Effector memory CD8-positive, alpha-beta T cell (primary cell): Measurements from ENCODE around the gene SEC24C.
"Not testable (repeated sequence)": the region's sequence is repeated elsewhere in the genome, so short reads cannot be mapped to it uniquely, and the experiment has no call there.

Source experiments
- ATAC-seq: fragments of 150-1000 bp; cut with Tn5 transposase; replicated peaks from 2 replicates; pipeline ENCODE4 v1.10.0; 2021; ENCODE audit warnings: mild to moderate bottlenecking, moderate library complexity
- DNase-seq, 3 experiments: peaks; one replicate each; pipeline ENCODE4 v3.0.0; 2021
- H3K27ac Mint-ChIP-seq, 2 donors: one replicate each; pipeline ENCODE4 v1.8.0; 2022; ENCODE audit warnings: mild to moderate bottlenecking in 2 of 2, mixed read lengths in 2 of 2, moderate library complexity in 2 of 2
- H3K27me3 Mint-ChIP-seq, 2 donors: one replicate each; pipeline ENCODE4 v1.8.0; 2022; ENCODE audit warnings: mixed read lengths in 2 of 2
- H3K36me3 Mint-ChIP-seq: one replicate; pipeline ENCODE4 v1.8.0; 2022; ENCODE audit warnings: mild to moderate bottlenecking, moderate library complexity, mixed read lengths; ENCODE audit not compliant: insufficient read depth
- H3K4me1 Mint-ChIP-seq, 2 donors: one replicate each; pipeline ENCODE4 v1.8.0; 2022; ENCODE audit warnings: low read depth in 2 of 2, mixed read lengths in 2 of 2
- H3K4me3 Mint-ChIP-seq, 2 donors: one replicate each; pipeline ENCODE4 v1.8.0; 2022; ENCODE audit warnings: mild to moderate bottlenecking in 2 of 2, mixed read lengths in 2 of 2, moderate library complexity in 2 of 2
- H3K9me3 Mint-ChIP-seq, 2 donors: one replicate each; pipeline ENCODE4 v1.8.0; 2022; ENCODE audit warnings: mixed read lengths in 2 of 2

Gene SEC24C

GRCh38 chr10:73716251-73716650 is 27.9 kb upstream of the SEC24C start:
- Mint-ChIP-seq H3K27me3 (no peaks in the 10 kb centered on the region), H3K27ac (no peak overlapping the region), H3K4me1 (no peaks in the 10 kb centered on the region), H3K4me3 (no peak overlapping the region), H3K9me3 (no peaks in the 10 kb centered on the region), H3K36me3 (peaks cover 59% of the 10 kb centered on the region)
- ATAC-seq (no peak), DNase-seq (no peak)

- Mint-ChIP-seq H3K27ac (peak overlapping the region in 1 of 2 donors; percentile 59), H3K9me3 (no peaks in the 10 kb centered on the region)
Measured at GRCh38 chr10:73717556-73717955, 26.6 kb upstream of the SEC24C start.

GRCh38 chr10:73720561-73720960 is 23.6 kb upstream of the SEC24C start:
- DNase-seq, H3K9me3 Mint-ChIP-seq, H3K27me3 Mint-ChIP-seq, H3K4me1 Mint-ChIP-seq, H3K27ac Mint-ChIP-seq, H3K4me3 Mint-ChIP-seq, ATAC-seq: not testable (repeated sequence)
- peaks cover 73% of the 10 kb centered on the region for H3K36me3 Mint-ChIP-seq

More at GRCh38 chr10:73717556-73717955, 26.6 kb upstream of the SEC24C start:
- peaks cover 59% of the 10 kb centered on the region for H3K36me3 Mint-ChIP-seq
- DNase-seq (no peak), ATAC-seq (no peak)
- no peak overlapping the region for H3K4me3 Mint-ChIP-seq
- no peaks in the 10 kb centered on the region for H3K4me1 Mint-ChIP-seq
- H3K27me3 Mint-ChIP-seq: no peaks in the 10 kb centered on the region

GRCh38 chr10:73723516-73723915 is 20.7 kb upstream of the SEC24C start:
- H3K9me3 Mint-ChIP-seq: no peaks in the 10 kb centered on the region
- H3K36me3 Mint-ChIP-seq: peaks cover 63% of the 10 kb centered on the region
- H3K4me3 Mint-ChIP-seq: no peak overlapping the region
- ATAC-seq: no peak
- no peaks in the 10 kb centered on the region for H3K4me1 Mint-ChIP-seq
- no peak overlapping the region for H3K27ac Mint-ChIP-seq
- no peaks in the 10 kb centered on the region for H3K27me3 Mint-ChIP-seq
- DNase-seq: no peak

- H3K27ac Mint-ChIP-seq: peak overlapping the region; percentile 89 to 95
- ATAC-seq: peak; percentile 42
- peaks cover 40% of the 10 kb centered on the region for H3K36me3 Mint-ChIP-seq
- H3K9me3 Mint-ChIP-seq, H3K27me3 Mint-ChIP-seq: not testable (repeated sequence)
- peaks cover 8 to 13% of the 10 kb centered on the region in 2 donors for H3K4me1 Mint-ChIP-seq
- peak in 2 of 3 experiments; percentile 11 to 18 for DNase-seq
- peak overlapping the region; percentile 97 to 98 for H3K4me3 Mint-ChIP-seq
Measured at GRCh38 chr10:73729781-73730152, 14.4 kb upstream of the SEC24C start.

- H3K9me3 Mint-ChIP-seq: no peaks in the 10 kb centered on the region
- peak overlapping the region; percentile 89 to 95 for H3K27ac Mint-ChIP-seq
- peak overlapping the region; percentile 97 to 98 for H3K4me3 Mint-ChIP-seq
- no peaks in the 10 kb centered on the region for H3K27me3 Mint-ChIP-seq
- peaks cover 12 to 14% of the 10 kb centered on the region in 2 donors for H3K4me1 Mint-ChIP-seq
- H3K36me3 Mint-ChIP-seq: peaks cover 37% of the 10 kb centered on the region
- ATAC-seq (peak; percentile 90), DNase-seq (peak; percentile 89 to 96 (median 91))
Measured at GRCh38 chr10:73730153-73730906, 13.8 kb upstream of the SEC24C start.

GRCh38 chr10:73731588-73732375 is 12.4 kb upstream of the SEC24C start:
- no peak for ATAC-seq
- no peak for DNase-seq
- Mint-ChIP-seq H3K4me1 (peaks cover 12 to 14% of the 10 kb centered on the region in 2 donors), H3K27me3 (no peaks in the 10 kb centered on the region), H3K9me3 (no peaks in the 10 kb centered on the region), H3K36me3 (peaks cover 36% of the 10 kb centered on the region), H3K4me3 (peak overlapping the region in 1 of 2 donors; percentile 61), H3K27ac (no peak overlapping the region)

GRCh38 chr10:73732426-73732825 is 11.7 kb upstream of the SEC24C start:
- Mint-ChIP-seq H3K27ac (no peak overlapping the region), H3K4me3 (peak overlapping the region in 1 of 2 donors; percentile 61), H3K36me3 (peaks cover 38% of the 10 kb centered on the region), H3K27me3 (no peaks in the 10 kb centered on the region), H3K9me3 (no peaks in the 10 kb centered on the region), H3K4me1 (peaks cover 12 to 14% of the 10 kb centered on the region in 2 donors)
- DNase-seq (no peak), ATAC-seq (no peak)

DNA sequence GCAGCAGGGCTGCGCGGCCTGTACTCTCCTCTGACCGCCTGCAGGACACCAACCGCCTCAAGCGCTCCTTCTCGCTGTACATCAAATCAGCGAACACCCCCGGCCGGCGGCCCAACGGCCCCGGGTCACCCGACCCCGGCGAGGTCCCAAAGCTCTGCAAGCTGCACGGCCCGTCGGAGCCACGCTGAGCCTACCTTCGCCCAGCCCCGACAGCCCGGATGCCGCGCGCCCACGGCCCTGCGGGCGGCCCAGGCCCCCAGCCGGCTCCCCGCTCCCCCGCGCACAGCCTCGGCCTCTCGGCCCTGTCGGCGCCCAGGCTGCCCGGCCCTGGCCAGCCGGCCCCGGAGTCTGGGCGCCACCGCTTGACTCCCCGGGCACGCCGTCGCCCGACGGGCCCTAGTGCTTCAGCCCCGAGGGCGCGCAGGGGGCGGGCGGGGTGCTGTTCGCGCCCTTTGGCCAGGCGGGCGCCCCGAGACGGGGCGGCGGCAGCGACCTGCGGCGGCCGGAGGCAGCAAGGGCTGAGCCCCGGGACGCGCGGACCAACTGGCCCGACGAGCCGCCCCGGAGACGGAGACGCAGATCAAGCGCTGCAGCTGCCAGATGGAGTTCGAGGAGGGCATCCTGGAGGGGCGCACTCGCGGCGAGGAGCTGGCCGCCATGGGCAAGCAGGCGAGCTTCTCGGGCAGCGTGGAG is 11.1 kb upstream of the SEC24C start:
- peaks cover 12 to 14% of the 10 kb centered on the region in 2 donors for H3K4me1 Mint-ChIP-seq
- no peak overlapping the region for H3K4me3 Mint-ChIP-seq
- no peak overlapping the region for H3K27ac Mint-ChIP-seq
- H3K27me3 Mint-ChIP-seq: no peaks in the 10 kb centered on the region
- DNase-seq (no peak), ATAC-seq (no peak)
- peaks cover 42% of the 10 kb centered on the region for H3K36me3 Mint-ChIP-seq
- no peaks in the 10 kb centered on the region for H3K9me3 Mint-ChIP-seq

GRCh38 chr10:73734028-73734720 is 10.0 kb upstream of the SEC24C start:
- H3K27me3 Mint-ChIP-seq: no peaks in the 10 kb centered on the region
- no peak for DNase-seq
- H3K36me3 Mint-ChIP-seq: peaks cover 47% of the 10 kb centered on the region
- no peaks in the 10 kb centered on the region for H3K9me3 Mint-ChIP-seq
- peaks cover 12 to 14% of the 10 kb centered on the region in 2 donors for H3K4me1 Mint-ChIP-seq
- peak overlapping the region in 1 of 2 donors; percentile 38 for H3K27ac Mint-ChIP-seq
- H3K4me3 Mint-ChIP-seq: no peak overlapping the region
- ATAC-seq: no peak

DNA sequence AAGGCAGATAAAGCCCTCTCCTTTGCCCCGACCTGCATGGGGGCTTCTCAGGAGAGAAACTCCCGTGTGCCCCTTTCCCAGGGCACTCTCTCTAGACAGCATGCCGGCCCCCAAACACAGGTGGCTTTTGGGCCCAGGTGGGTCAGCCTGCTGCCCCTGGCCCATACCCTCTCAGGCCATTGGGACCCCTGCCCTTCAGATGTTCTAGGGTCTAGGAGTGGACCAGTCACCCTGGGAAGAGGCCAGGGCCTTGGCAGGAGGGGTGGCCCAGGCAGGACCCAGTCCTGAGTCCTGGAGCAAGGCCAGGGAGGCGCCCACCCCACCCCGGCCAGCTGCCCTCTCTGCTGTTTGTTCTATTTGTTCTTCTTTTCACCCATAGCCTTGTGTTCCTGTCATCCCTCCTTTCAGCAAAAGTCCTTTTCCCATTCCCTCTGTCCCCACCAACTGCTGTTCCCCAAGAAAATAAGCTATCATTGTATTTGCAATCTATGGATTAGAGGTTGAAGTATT is 9.3 kb upstream of the SEC24C start:
- no peak for DNase-seq
- Mint-ChIP-seq H3K36me3 (peaks cover 45% of the 10 kb centered on the region), H3K27me3 (no peaks in the 10 kb centered on the region), H3K27ac (no peak overlapping the region), H3K4me3 (no peak overlapping the region), H3K9me3 (no peaks in the 10 kb centered on the region), H3K4me1 (peaks cover 8 to 11% of the 10 kb centered on the region in 2 donors)
- no peak for ATAC-seq

GRCh38 chr10:73740501-73741254 is 3.5 kb upstream of the SEC24C start:
- not testable (repeated sequence) for H3K4me3 Mint-ChIP-seq, DNase-seq, H3K9me3 Mint-ChIP-seq, H3K27me3 Mint-ChIP-seq, ATAC-seq
- Mint-ChIP-seq H3K4me1 (peaks cover 15 to 21% of the 10 kb centered on the region in 2 donors), H3K36me3 (peaks cover 39% of the 10 kb centered on the region), H3K27ac (peak overlapping the region in 1 of 2 donors; percentile 69)
